OCI-LY7 (cell line): ENCODE data around the gene ZKSCAN7. TPM values are rescaled to one million over a fixed set of nuclear protein-coding genes. Genes with fewer than 3 reads are reported as not detected.

ENCODE experiments used
- BruUV-seq: library from RNA; stranded (reverse); fragments of 400-500 nt; replicated peaks from 2 replicates; lab custom pipeline; 2021; lab: Mats Ljungman, UMichigan
- CTCF ChIA-PET: fragments of 300-600 bp; sonication (Branson Sonifier 250); formaldehyde crosslinking; loops from one replicate; lab custom pipeline; 2022; ENCODE audit warnings: antibody characterized with exemption; ENCODE audit not compliant: unreplicated experiment; lab: Charles Lee
- POLR2A ChIA-PET: fragments of 300-600 bp; sonication (Branson Sonifier 250); formaldehyde crosslinking; loops from one replicate; lab custom pipeline; 2022; ENCODE audit warnings: antibody characterized with exemption; lab: Charles Lee
- DNase-seq: peaks from one replicate; pipeline ENCODE4 v3.0.0-alpha.2; 2015; ENCODE audit warnings: low spot score
- H2AFZ ChIP-seq: fragments of 200-600 bp; sonication (generic), shearing (Covaris generic); 2 replicates; pipeline ENCODE4 v1.6.1; 2014; ENCODE audit warnings: mild to moderate bottlenecking, antibody characterized with exemption, low read length, moderate library complexity
- H3K27ac ChIP-seq: fragments of 200-600 bp; sonication (generic); 2 replicates; pipeline ENCODE4 v1.5.1; 2014; ENCODE audit warnings: mixed run types, low read depth, mild to moderate bottlenecking, moderate library complexity, low read length, inconsistent platforms; ENCODE audit not compliant: poor library complexity, severe bottlenecking
- H3K36me3 ChIP-seq: fragments of 200-600 bp; sonication (generic); 2 replicates; pipeline ENCODE4 v1.6.1; 2014; ENCODE audit warnings: mild to moderate bottlenecking, antibody characterized with exemption, low read length, moderate library complexity, mixed read lengths; ENCODE audit not compliant: insufficient read depth
- H3K4me1 ChIP-seq: fragments of 200-600 bp; sonication (generic); 2 replicates; pipeline ENCODE4 v1.5.1; 2014; ENCODE audit warnings: mild to moderate bottlenecking, low read length; ENCODE audit not compliant: insufficient read depth, poor library complexity, severe bottlenecking
- H3K4me2 ChIP-seq: fragments of 200-600 bp; sonication (generic); 2 replicates; pipeline ENCODE4 v1.6.1; 2014; ENCODE audit warnings: mild to moderate bottlenecking, low read length
- H3K4me3 ChIP-seq: fragments of 200-600 bp; sonication (generic); 2 replicates; pipeline ENCODE4 v1.5.1; 2014; ENCODE audit warnings: mild to moderate bottlenecking, low read depth, low read length; ENCODE audit not compliant: poor library complexity, severe bottlenecking
- H3K79me2 ChIP-seq: fragments of 200-600 bp; sonication (generic); 2 replicates; pipeline ENCODE4 v1.6.1; 2016; ENCODE audit warnings: low read depth, mild to moderate bottlenecking, low read length, moderate library complexity, mixed read lengths; ENCODE audit not compliant: insufficient read depth
- H3K9me2 ChIP-seq: fragments of 200-600 bp; sonication (generic); 2 replicates; pipeline ENCODE4 v1.6.1; 2016; ENCODE audit warnings: mild to moderate bottlenecking, low read length, mixed read lengths; ENCODE audit not compliant: insufficient read depth
- H3K9me3 ChIP-seq: fragments of 200-600 bp; sonication (generic); 2 replicates; pipeline ENCODE4 v1.6.1; 2014; ENCODE audit warnings: mild to moderate bottlenecking, mixed run types, low read length, mixed read lengths
- H4K20me1 ChIP-seq: fragments of 200-600 bp; sonication (generic); 2 replicates; pipeline ENCODE4 v1.6.1; 2014; ENCODE audit warnings: mild to moderate bottlenecking, antibody characterized with exemption, low read length, moderate library complexity, mixed read lengths; ENCODE audit not compliant: insufficient read depth
- EZH2phosphoT487 ChIP-seq: fragments of 200-600 bp; sonication (generic); IDR thresholded peaks from 2 replicates; pipeline ENCODE4 v1.6.1; 2018; ENCODE audit warnings: low read depth, borderline replicate concordance, mild to moderate bottlenecking, mixed run types, antibody characterized with exemption, low read length, moderate library complexity, mixed read lengths
- intact Hi-C: fragments of 100-400 bp; cut with micrococcal nuclease; formaldehyde crosslinking; loops from one replicate; pipeline ENCODE4 v1.10.0; 2022; ENCODE audit not compliant: unreplicated experiment
- total RNA-seq, 2 experiments: library from RNA; depleted of rRNA in 1 of 2; stranded (reverse); fragments of >200 nt in 1 of 2; shearing (Covaris generic) in 1 of 2; gene quantifications; 2 replicates each; pipeline ENCODE4 v1.2.3, GENCODE V29; 2014 to 2022
- TF ChIP-seq, protein P1 (sequence below): fragments of 200-600 bp; sonication (generic); conservative IDR thresholded peaks from 2 replicates; pipeline ENCODE4 v1.5.1; 2014; ENCODE audit warnings: mild to moderate bottlenecking, antibody characterized with exemption, low read length, moderate library complexity, mixed read lengths

Gene ZKSCAN7
- total RNA-seq, 2 experiments from 2014 or later = not detected

DNA sequence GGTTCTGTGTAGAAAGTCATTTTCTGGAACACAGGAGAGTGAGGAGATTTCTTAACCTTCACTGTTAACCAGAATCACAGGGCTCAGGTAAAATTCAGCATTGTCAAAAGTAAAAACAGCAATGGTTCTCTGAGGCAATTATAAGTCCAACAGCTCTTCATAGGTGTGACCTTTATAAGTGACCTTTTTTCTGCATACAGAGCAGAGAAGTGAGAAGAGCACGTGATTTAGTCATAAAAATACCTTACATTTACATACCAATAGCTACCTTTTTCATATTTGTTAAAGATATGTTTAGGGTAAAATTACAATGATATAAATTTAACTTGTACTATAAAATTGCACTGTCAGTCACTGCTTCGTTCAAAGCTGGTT, 36.2 kb upstream of the ZKSCAN7 start:
- no peak overlapping the region for H3K27ac ChIP-seq
- no TSS peak for BruUV-seq
- intact Hi-C loops = loop anchor here (10.0 kb wide), 1 partner anchor 184 kb away; the partner anchor contains the start of gene TCAIM
- no peak overlapping the region for H3K4me3 ChIP-seq
- DNase-seq = no peak
- no peaks in the 10 kb centered on the region for H3K4me1 ChIP-seq
- H4K20me1 ChIP-seq = no peaks in the 10 kb centered on the region
- no peak overlapping the region for H3K4me2 ChIP-seq
- H2AFZ ChIP-seq = no peak overlapping the region
- no peaks in the 10 kb centered on the region for H3K79me2 ChIP-seq
- TF ChIP-seq, protein P1, sequence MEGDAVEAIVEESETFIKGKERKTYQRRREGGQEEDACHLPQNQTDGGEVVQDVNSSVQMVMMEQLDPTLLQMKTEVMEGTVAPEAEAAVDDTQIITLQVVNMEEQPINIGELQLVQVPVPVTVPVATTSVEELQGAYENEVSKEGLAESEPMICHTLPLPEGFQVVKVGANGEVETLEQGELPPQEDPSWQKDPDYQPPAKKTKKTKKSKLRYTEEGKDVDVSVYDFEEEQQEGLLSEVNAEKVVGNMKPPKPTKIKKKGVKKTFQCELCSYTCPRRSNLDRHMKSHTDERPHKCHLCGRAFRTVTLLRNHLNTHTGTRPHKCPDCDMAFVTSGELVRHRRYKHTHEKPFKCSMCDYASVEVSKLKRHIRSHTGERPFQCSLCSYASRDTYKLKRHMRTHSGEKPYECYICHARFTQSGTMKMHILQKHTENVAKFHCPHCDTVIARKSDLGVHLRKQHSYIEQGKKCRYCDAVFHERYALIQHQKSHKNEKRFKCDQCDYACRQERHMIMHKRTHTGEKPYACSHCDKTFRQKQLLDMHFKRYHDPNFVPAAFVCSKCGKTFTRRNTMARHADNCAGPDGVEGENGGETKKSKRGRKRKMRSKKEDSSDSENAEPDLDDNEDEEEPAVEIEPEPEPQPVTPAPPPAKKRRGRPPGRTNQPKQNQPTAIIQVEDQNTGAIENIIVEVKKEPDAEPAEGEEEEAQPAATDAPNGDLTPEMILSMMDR = no peak
- TF ChIP-seq EZH2phosphoT487 = no peak
- POLR2A ChIA-PET = interaction anchor here (0.6 to 0.7 kb wide), 2 partner anchors 8 to 390 kb away, joined by 3 read pairs; no protein-coding TSS in a partner anchor
- H3K9me3 ChIP-seq = no peaks in the 10 kb centered on the region
- no peaks in the 10 kb centered on the region for H3K9me2 ChIP-seq
- CTCF ChIA-PET = no interaction called here
- no peaks in the 10 kb centered on the region for H3K36me3 ChIP-seq

DNA sequence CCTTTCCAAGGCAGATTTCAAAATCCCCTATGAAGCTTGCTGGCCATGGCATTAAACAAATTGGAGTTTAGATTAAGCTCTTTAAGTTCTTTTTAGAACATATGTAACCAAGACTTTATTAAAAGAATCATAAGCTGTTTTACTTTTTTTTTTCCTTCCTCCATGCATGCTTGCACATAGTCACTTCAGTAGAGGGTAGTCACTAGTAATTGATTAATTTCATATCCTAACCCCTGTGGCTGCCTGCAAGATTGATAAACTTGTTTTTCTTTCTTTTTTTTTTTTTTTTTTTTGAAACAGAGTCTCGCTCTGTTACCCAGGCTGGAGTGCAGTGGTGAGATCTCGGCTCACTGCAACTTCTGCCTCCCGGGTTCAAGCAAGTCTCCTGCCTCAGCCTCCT, 33.3 kb upstream of the ZKSCAN7 start:
- Histone ChIP-seq H3K4me3 (no peak overlapping the region), H3K79me2 (no peaks in the 10 kb centered on the region), H3K9me3 (no peaks in the 10 kb centered on the region), H3K36me3 (no peaks in the 10 kb centered on the region), H3K9me2 (no peaks in the 10 kb centered on the region), H3K4me2 (no peak overlapping the region), H2AFZ (no peak overlapping the region), H4K20me1 (no peaks in the 10 kb centered on the region), H3K27ac (no peak overlapping the region), H3K4me1 (no peaks in the 10 kb centered on the region)
- no TSS peak for BruUV-seq
- ChIA-PET POLR2A (interaction anchor here (0.7 kb wide), 1 partner anchor 1128 kb away, joined by 8 read pairs; no protein-coding TSS in a partner anchor), CTCF (no interaction called here)
- intact Hi-C loops = no loop called here
- TF ChIP-seq EZH2phosphoT487 = no peak
- TF ChIP-seq, protein P1 = no peak
- no peak for DNase-seq

DNA sequence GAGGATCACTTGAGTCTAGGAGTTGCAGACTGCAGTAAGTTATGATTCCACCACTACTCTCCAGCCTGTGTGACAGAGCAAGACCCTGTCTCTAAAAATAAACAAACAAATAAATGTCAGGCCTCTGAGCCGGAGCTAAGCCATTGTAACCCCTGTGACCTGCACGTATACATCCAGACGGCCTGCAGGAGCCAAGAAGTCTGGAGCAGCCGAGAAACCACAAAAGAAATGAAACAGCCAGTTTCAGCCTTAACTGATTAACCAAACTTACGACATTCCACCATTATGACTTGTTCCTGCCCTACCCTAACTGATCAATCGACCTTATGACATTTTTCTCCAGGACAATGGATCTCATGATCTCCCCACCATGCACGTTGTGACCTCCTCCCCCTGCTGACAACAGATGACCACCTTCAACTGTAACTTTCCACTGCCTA, 32.5 kb upstream of the ZKSCAN7 start:
- Histone ChIP-seq H3K36me3 (no peaks in the 10 kb centered on the region), H3K79me2 (no peaks in the 10 kb centered on the region), H3K9me2 (no peaks in the 10 kb centered on the region), H3K4me2 (no peak overlapping the region), H3K4me3 (no peak overlapping the region), H3K27ac (no peak overlapping the region), H3K4me1 (no peaks in the 10 kb centered on the region), H3K9me3 (no peaks in the 10 kb centered on the region), H4K20me1 (no peaks in the 10 kb centered on the region), H2AFZ (no peak overlapping the region)
- CTCF ChIA-PET = no interaction called here
- DNase-seq = no peak
- intact Hi-C loops = no loop called here
- TF ChIP-seq EZH2phosphoT487 = no peak
- TF ChIP-seq, protein P1 = no peak
- POLR2A ChIA-PET = no interaction called here
- BruUV-seq = no TSS peak
